K562 treated with DMSO at 1 percent for 4 hours (cell line): ENCODE data around the gene C5orf15. TPM values are rescaled to one million over a fixed set of nuclear protein-coding genes. Genes with fewer than 3 reads are reported as not detected.

Source experiments
- total RNA-seq: library from RNA; unstranded; fragments of 300-600 nt; gene quantifications from 2 replicates; pipeline ENCODE4 v1.2.3, GENCODE V29; 2022; ENCODE audit not compliant: insufficient read depth

The C5orf15 gene
- 17.1 and 22.9 TPM in 2 replicates for total RNA-seq

DNA sequence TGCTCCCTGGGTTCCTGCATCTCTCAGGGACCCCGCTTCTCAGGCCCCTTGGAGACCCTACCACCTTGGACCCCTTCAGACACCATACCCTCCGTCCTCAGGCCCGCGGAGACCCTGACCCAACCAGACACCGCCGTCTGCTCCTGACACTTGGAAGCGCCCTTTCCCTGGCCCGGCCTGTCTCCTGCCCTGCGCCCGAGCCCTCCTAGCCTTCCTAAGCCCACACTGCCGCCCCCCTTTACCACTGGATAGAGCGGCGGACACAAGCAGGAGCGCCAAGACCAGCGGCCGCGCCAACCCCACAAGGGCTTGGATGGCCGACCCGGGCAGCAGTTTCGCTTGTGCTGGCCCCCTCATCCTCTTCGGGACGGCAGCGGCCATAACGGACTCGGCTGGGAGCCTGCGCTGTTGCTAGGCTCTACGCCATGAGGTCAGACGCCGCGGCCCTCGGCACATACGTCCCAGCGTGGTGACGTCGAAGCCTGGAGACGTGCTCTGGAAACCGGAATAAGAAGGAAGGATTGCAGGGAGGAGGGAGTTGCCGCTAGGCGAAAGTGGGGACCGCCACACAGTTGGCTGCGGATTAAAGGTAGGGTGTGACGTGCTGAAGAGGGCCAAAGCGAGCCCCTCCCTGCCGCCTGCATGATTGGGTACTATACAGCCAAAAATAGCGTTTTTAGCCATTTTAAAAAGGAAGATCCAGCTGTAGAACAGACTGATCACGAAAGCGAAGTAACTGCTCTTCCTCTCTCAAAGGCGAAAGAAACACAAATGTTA is at the start of gene C5orf15:
C5orf15 (minus strand) TSS at position 422 of the 777 bp plus-strand sequence; CDS start at position 381, 41 bp downstream.

DNA sequence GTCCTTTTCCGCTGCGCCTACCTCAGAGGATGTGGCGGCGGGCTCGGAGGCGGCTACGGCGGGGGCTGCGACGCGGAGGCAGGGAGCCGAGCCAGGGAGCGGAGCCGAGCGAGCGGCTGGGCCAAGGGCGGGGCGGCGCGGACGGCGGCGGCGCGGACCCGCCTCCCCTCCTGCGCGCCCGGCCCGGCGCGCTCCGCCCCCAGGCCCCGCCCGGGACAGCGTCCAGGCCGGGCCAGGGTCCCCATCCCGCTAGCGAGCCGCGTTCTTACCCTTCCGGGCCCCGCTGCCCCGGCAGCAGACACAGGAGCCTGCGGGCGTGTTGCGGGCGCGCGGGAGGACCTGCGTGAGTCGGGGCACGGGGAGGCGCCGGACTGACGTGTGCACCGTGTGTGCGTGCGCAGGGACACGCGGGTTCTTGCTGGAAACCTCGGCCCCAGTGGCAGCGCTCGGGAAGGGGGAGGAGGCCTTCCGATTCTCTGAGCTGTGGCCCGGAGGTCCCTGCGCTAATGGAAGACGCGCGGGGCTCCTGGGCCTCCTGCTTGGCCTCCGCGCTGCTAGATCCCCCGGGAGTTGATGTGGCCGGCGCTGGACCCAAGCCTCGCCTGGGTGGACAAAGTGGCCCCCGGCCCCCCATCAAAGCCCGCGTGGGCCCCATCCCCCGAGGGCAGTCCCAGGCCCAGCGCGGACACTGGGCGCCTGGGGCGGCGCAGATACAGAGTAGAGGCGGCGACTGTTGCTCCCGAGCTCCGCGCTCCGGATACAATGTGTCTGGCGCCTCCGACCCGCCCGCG is 36.4 kb upstream of the C5orf15 start, which contains the start of gene VDAC1:
VDAC1 (minus strand) TSS at position 350 of the 791 bp plus-strand sequence. CDS start 11,963 bp downstream, outside the sequence.

Other genes with a start within 250 kb of the C5orf15 start
- gene VDAC1, start 36.4 kb upstream of the C5orf15 start, total RNA-seq = 113 and 116 TPM in 2 replicates
- gene TCF7, start 146.1 kb upstream of the C5orf15 start, total RNA-seq = 2.4 and 2.5 TPM in 2 replicates
- gene SKP1, start 208.3 kb upstream of the C5orf15 start, total RNA-seq = 456 and 498 TPM in 2 replicates